ENCODE data around the gene C1QTNF1.
"Not testable (repeated sequence)": the region's sequence is repeated elsewhere in the genome, so short reads cannot be mapped to it uniquely, and the experiment has no call there.

C1QTNF1 gene

GRCh38 chr17:79066963-79067362 lies 43.0 kb downstream of the C1QTNF1 start:
- H3K27ac ChIP-seq (ENCODE audit: low read length): no peak overlapping the region
- H3K36me3 ChIP-seq (ENCODE audit: control insufficient read depth in 2 of 2, insufficient read depth in 2 of 2, low read length in 2 of 2): no peaks in the 10 kb centered on the region
- no peak overlapping the region for H3K4me3 ChIP-seq (ENCODE audit: low read length in 2 of 2)
- H3K4me1 ChIP-seq (ENCODE audit: control insufficient read depth, insufficient read depth, low read length): no peaks in the 10 kb centered on the region
- H3K9ac ChIP-seq (ENCODE audit: low read length in 2 of 2): no peak overlapping the region
- no peaks in the 10 kb centered on the region for H3K27me3 ChIP-seq (ENCODE audit: control insufficient read depth in 1 of 2, insufficient read depth in 2 of 2, low read length in 2 of 2)
- no peaks in the 10 kb centered on the region for H3K9me3 ChIP-seq (ENCODE audit: control insufficient read depth in 2 of 2, low read length in 2 of 2)

- no peaks in the 10 kb centered on the region for H3K36me3 ChIP-seq (ENCODE audit: control insufficient read depth in 2 of 2, insufficient read depth in 2 of 2, low read length in 2 of 2)
- H3K9me3 ChIP-seq (ENCODE audit: control insufficient read depth in 2 of 2, low read length in 2 of 2): no peaks in the 10 kb centered on the region
- no peaks in the 10 kb centered on the region for H3K27me3 ChIP-seq (ENCODE audit: control insufficient read depth in 1 of 2, insufficient read depth in 2 of 2, low read length in 2 of 2)
- H3K9ac ChIP-seq (ENCODE audit: low read length in 2 of 2): no peak overlapping the region
- H3K4me1 ChIP-seq (ENCODE audit: control insufficient read depth, insufficient read depth, low read length): peaks cover 2% of the 10 kb centered on the region
- no peak overlapping the region for H3K27ac ChIP-seq (ENCODE audit: low read length)
- H3K4me3 ChIP-seq (ENCODE audit: low read length in 2 of 2): no peak overlapping the region
Measured at GRCh38 chr17:79070266-79070880, 46.4 kb downstream of the C1QTNF1 start.

- Histone ChIP-seq H3K9ac (ENCODE audit: low read length in 2 of 2) (no peak overlapping the region), H3K36me3 (ENCODE audit: control insufficient read depth in 2 of 2, insufficient read depth in 2 of 2, low read length in 2 of 2) (no peaks in the 10 kb centered on the region), H3K27me3 (ENCODE audit: control insufficient read depth in 1 of 2, insufficient read depth in 2 of 2, low read length in 2 of 2) (no peaks in the 10 kb centered on the region), H3K4me1 (ENCODE audit: control insufficient read depth, insufficient read depth, low read length) (peaks cover 10% of the 10 kb centered on the region), H3K4me3 (ENCODE audit: low read length in 2 of 2) (no peak overlapping the region), H3K9me3 (ENCODE audit: control insufficient read depth in 2 of 2, low read length in 2 of 2) (no peaks in the 10 kb centered on the region), H3K27ac (ENCODE audit: low read length) (no peak overlapping the region)
Measured at GRCh38 chr17:79071161-79071740, 47.3 kb downstream of the C1QTNF1 start.

- Histone ChIP-seq H3K4me3 (ENCODE audit: low read length in 2 of 2) (no peak overlapping the region), H3K36me3 (ENCODE audit: control insufficient read depth in 2 of 2, insufficient read depth in 2 of 2, low read length in 2 of 2) (no peaks in the 10 kb centered on the region), H3K27me3 (ENCODE audit: control insufficient read depth in 1 of 2, insufficient read depth in 2 of 2, low read length in 2 of 2) (no peaks in the 10 kb centered on the region), H3K27ac (ENCODE audit: low read length) (no peak overlapping the region), H3K9me3 (ENCODE audit: control insufficient read depth in 2 of 2, low read length in 2 of 2) (no peaks in the 10 kb centered on the region), H3K9ac (ENCODE audit: low read length in 2 of 2) (no peak overlapping the region), H3K4me1 (ENCODE audit: control insufficient read depth, insufficient read depth, low read length) (peaks cover 14% of the 10 kb centered on the region)
Measured at GRCh38 chr17:79072544-79072943, 48.6 kb downstream of the C1QTNF1 start.

- H3K9me3 ChIP-seq (ENCODE audit: control insufficient read depth in 2 of 2, low read length in 2 of 2): no peaks in the 10 kb centered on the region
- no peak overlapping the region for H3K27ac ChIP-seq (ENCODE audit: low read length)
- H3K27me3 ChIP-seq (ENCODE audit: control insufficient read depth in 1 of 2, insufficient read depth in 2 of 2, low read length in 2 of 2): no peaks in the 10 kb centered on the region
- H3K4me1 ChIP-seq (ENCODE audit: control insufficient read depth, insufficient read depth, low read length): peaks cover 14% of the 10 kb centered on the region
- no peak overlapping the region for H3K4me3 ChIP-seq (ENCODE audit: low read length in 2 of 2)
- H3K9ac ChIP-seq (ENCODE audit: low read length in 2 of 2): no peak overlapping the region
- H3K36me3 ChIP-seq (ENCODE audit: control insufficient read depth in 2 of 2, insufficient read depth in 2 of 2, low read length in 2 of 2): no peaks in the 10 kb centered on the region
Measured at GRCh38 chr17:79073016-79073705, 49.2 kb downstream of the C1QTNF1 start.

GRCh38 chr17:79073706-79074088 lies 49.7 kb downstream of the C1QTNF1 start:
- Histone ChIP-seq H3K4me3 (ENCODE audit: low read length in 2 of 2) (no peak overlapping the region), H3K36me3 (ENCODE audit: control insufficient read depth in 2 of 2, insufficient read depth in 2 of 2, low read length in 2 of 2) (peaks cover 4% of the 10 kb centered on the region in 2 donors), H3K4me1 (ENCODE audit: control insufficient read depth, insufficient read depth, low read length) (peaks cover 14% of the 10 kb centered on the region), H3K9me3 (ENCODE audit: control insufficient read depth in 2 of 2, low read length in 2 of 2) (no peaks in the 10 kb centered on the region), H3K9ac (ENCODE audit: low read length in 2 of 2) (no peak overlapping the region), H3K27ac (ENCODE audit: low read length) (no peak overlapping the region), H3K27me3 (ENCODE audit: control insufficient read depth in 1 of 2, insufficient read depth in 2 of 2, low read length in 2 of 2) (no peaks in the 10 kb centered on the region)

GRCh38 chr17:79074121-79074648 lies 50.2 kb downstream of the C1QTNF1 start:
- H3K27me3 ChIP-seq (ENCODE audit: control insufficient read depth in 1 of 2, insufficient read depth in 2 of 2, low read length in 2 of 2); H3K36me3 ChIP-seq (ENCODE audit: control insufficient read depth in 2 of 2, insufficient read depth in 2 of 2, low read length in 2 of 2); H3K9ac ChIP-seq (ENCODE audit: low read length in 2 of 2); H3K9me3 ChIP-seq (ENCODE audit: control insufficient read depth in 2 of 2, low read length in 2 of 2): not testable (repeated sequence)
- peak overlapping the region; percentile 31 for H3K27ac ChIP-seq (ENCODE audit: low read length)
- H3K4me1 ChIP-seq (ENCODE audit: control insufficient read depth, insufficient read depth, low read length): peaks cover 14% of the 10 kb centered on the region
- H3K4me3 ChIP-seq (ENCODE audit: low read length in 2 of 2): peak overlapping the region; percentile 26 to 66

GRCh38 chr17:79074649-79075445 lies 50.9 kb downstream of the C1QTNF1 start, which contains the start of gene ENGASE:
Gene ENGASE, plus strand, starts transcription at chr17:79074824. Its CDS starts 121 bp downstream, at chr17:79074945.
- H3K4me1 ChIP-seq (ENCODE audit: control insufficient read depth, insufficient read depth, low read length): peaks cover 14% of the 10 kb centered on the region

GRCh38 chr17:79075446-79075750 lies 51.4 kb downstream of the C1QTNF1 start:
- Histone ChIP-seq H3K4me3 (ENCODE audit: low read length in 2 of 2) (peak overlapping the region; percentile 64 to 77), H3K27me3 (ENCODE audit: control insufficient read depth in 1 of 2, insufficient read depth in 2 of 2, low read length in 2 of 2) (no peaks in the 10 kb centered on the region), H3K36me3 (ENCODE audit: control insufficient read depth in 2 of 2, insufficient read depth in 2 of 2, low read length in 2 of 2) (peaks cover 15 to 16% of the 10 kb centered on the region in 2 donors), H3K9me3 (ENCODE audit: control insufficient read depth in 2 of 2, low read length in 2 of 2) (no peaks in the 10 kb centered on the region), H3K9ac (ENCODE audit: low read length in 2 of 2) (peak overlapping the region; percentile 49 to 81), H3K27ac (ENCODE audit: low read length) (peak overlapping the region; percentile 41), H3K4me1 (ENCODE audit: control insufficient read depth, insufficient read depth, low read length) (peaks cover 14% of the 10 kb centered on the region)

More at GRCh38 chr17:79074649-79075445, 50.9 kb downstream of the C1QTNF1 start, which contains the start of gene ENGASE:
- Histone ChIP-seq H3K27me3 (ENCODE audit: control insufficient read depth in 1 of 2, insufficient read depth in 2 of 2, low read length in 2 of 2) (no peaks in the 10 kb centered on the region), H3K4me3 (ENCODE audit: low read length in 2 of 2) (peak within 1 kb of the TSS; percentile 64 to 77), H3K27ac (ENCODE audit: low read length) (peak within 1 kb of the TSS; percentile 41), H3K36me3 (ENCODE audit: control insufficient read depth in 2 of 2, insufficient read depth in 2 of 2, low read length in 2 of 2) (peaks cover 11 to 13% of the 10 kb centered on the region in 2 donors), H3K9me3 (ENCODE audit: control insufficient read depth in 2 of 2, low read length in 2 of 2) (no peaks in the 10 kb centered on the region), H3K9ac (ENCODE audit: low read length in 2 of 2) (peak within 1 kb of the TSS; percentile 49 to 81)

- peak overlapping the region; percentile 41 for H3K27ac ChIP-seq (ENCODE audit: low read length)
- peaks cover 20 to 21% of the 10 kb centered on the region in 2 donors for H3K36me3 ChIP-seq (ENCODE audit: control insufficient read depth in 2 of 2, insufficient read depth in 2 of 2, low read length in 2 of 2)
- H3K9me3 ChIP-seq (ENCODE audit: control insufficient read depth in 2 of 2, low read length in 2 of 2): no peaks in the 10 kb centered on the region
- no peaks in the 10 kb centered on the region for H3K27me3 ChIP-seq (ENCODE audit: control insufficient read depth in 1 of 2, insufficient read depth in 2 of 2, low read length in 2 of 2)
- peak overlapping the region; percentile 49 to 81 for H3K9ac ChIP-seq (ENCODE audit: low read length in 2 of 2)
- peak overlapping the region; percentile 64 to 77 for H3K4me3 ChIP-seq (ENCODE audit: low read length in 2 of 2)
- peaks cover 14% of the 10 kb centered on the region for H3K4me1 ChIP-seq (ENCODE audit: control insufficient read depth, insufficient read depth, low read length)
Measured at GRCh38 chr17:79075861-79076406, 52.0 kb downstream of the C1QTNF1 start.
